Immature natural killer cell (primary cell): ENCODE data around the gene APMAP. TPM values are rescaled to one million over a fixed set of nuclear protein-coding genes. Genes with fewer than 3 reads are reported as not detected.
A peak's percentile ranks its signal among the peaks of the same experiment; 100 is the strongest.
"Not testable (repeated sequence)": the region's sequence is repeated elsewhere in the genome, so short reads cannot be mapped to it uniquely, and the experiment has no call there.

ENCODE experiments used
- DNase-seq, 3 donors: peaks; one replicate each; pipeline ENCODE4 v3.0.0; 2022; ENCODE audit warnings: mixed read lengths in 1 of 3
- H3K27ac Mint-ChIP-seq, 6 donors: one replicate each; pipeline ENCODE4 v1.8.0; 2020; ENCODE audit warnings: mixed read lengths in 6 of 6, mild to moderate bottlenecking in 5 of 6, inconsistent platforms in 4 of 6, moderate library complexity in 3 of 6
- H3K27me3 Mint-ChIP-seq, 3 donors: one replicate each; pipeline ENCODE4 v1.8.0; 2020 to 2021; ENCODE audit warnings: low read depth in 3 of 3, mild to moderate bottlenecking in 3 of 3, mixed read lengths in 3 of 3, moderate library complexity in 3 of 3, inconsistent platforms in 1 of 3
- H3K36me3 Mint-ChIP-seq, 3 donors: one replicate each; pipeline ENCODE4 v1.8.0; 2020; ENCODE audit warnings: mixed read lengths in 3 of 3, inconsistent platforms in 2 of 3, mild to moderate bottlenecking in 2 of 3
- H3K4me1 Mint-ChIP-seq, 2 donors: one replicate each; pipeline ENCODE4 v1.8.0; 2020; ENCODE audit warnings: inconsistent platforms in 2 of 2, mild to moderate bottlenecking in 2 of 2, mixed read lengths in 2 of 2, moderate library complexity in 1 of 2
- H3K4me3 Mint-ChIP-seq, 5 donors: one replicate each; pipeline ENCODE4 v1.8.0; 2020; ENCODE audit warnings: mild to moderate bottlenecking in 5 of 5, mixed read lengths in 5 of 5, inconsistent platforms in 3 of 5, moderate library complexity in 3 of 5
- H3K9me3 Mint-ChIP-seq, 6 donors: one replicate each; pipeline ENCODE4 v1.8.0; 2020; ENCODE audit warnings: mild to moderate bottlenecking in 6 of 6, mixed read lengths in 6 of 6, inconsistent platforms in 4 of 6, moderate library complexity in 3 of 6
- polyA plus RNA-seq, 3 donors: library from polyadenylated mRNA; unstranded; fragments of 300-500 nt; fragmentation: Illumina TruSeq; gene quantifications; one replicate each; pipeline ENCODE4 v1.2.3, GENCODE V29; 2021

APMAP gene
- polyA plus RNA-seq, 3 donors from 2014 or later = 649 to 1,111 (median 667) TPM

DNA sequence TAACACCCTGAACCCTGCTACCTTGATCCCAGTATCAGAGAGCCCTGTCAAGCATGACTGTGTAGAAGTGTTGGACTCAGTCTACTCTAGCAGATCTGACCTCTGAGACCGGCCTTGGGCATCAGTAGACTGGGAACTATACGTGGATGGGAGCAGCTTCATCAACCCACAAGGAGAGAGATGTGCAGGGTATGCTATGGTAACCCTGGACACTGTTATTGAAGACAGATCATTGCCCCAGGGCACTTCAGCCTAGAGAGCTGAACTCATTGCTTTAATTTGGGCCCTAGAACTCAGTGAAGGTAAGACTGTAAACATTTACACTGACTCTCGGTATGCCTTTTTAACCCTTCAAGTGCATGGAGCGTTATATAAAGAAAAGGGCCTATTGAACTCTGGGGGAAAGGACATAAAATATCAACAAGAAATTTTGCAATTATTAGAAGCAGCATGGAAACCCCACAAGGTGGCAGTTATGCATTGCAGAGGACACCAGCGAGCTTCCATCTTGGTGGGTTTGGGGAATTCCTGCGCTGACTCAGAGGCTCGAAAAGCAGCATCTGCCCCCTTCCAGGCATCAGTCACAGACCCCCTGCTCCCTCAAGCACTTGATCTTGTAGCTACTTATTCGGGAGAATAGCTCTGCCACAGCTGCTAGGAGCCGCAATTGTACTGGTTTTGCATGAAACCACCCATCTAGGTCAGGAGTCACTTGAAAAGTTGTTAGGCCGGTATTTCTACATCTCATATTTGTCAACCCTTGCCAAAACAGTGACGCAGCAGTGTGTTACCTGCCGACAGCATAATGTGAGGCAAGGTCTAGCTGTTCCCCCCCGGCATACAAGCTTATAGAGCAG is 62.5 kb downstream of the APMAP start:
- Mint-ChIP-seq H3K4me3 (peak overlapping the region in 4 of 5 donors; percentile 45 to 76 (median 64)), H3K4me1 (peaks cover 41 to 42% of the 10 kb centered on the region in 2 donors), H3K27ac (peak overlapping the region; percentile 77 to 97 (median 91))
- not testable (repeated sequence) for H3K9me3 Mint-ChIP-seq, H3K27me3 Mint-ChIP-seq, H3K36me3 Mint-ChIP-seq
- peak; percentile 33 to 59 (median 40) for DNase-seq

DNA sequence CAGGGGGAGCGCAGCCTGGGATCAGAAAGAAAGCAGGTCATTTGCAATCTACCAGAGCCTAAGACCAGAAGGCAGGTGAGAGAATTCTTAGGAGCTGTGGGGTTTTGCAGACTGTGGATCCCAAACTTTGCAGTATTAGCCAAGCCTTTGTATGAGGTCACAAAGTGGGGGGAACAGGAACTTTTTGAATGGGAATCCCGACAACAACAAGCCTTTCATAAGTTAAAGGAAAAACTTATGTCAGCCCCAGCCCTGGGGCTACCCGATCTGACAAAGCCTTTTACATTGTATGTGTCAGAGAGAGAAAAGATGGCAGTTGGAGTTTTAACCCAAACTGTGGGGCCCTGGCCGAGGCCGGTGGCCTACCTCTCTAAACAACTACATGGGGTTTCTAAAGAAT is 63.3 kb downstream of the APMAP start:
- not testable (repeated sequence) for H3K4me3 Mint-ChIP-seq, H3K9me3 Mint-ChIP-seq
- H3K27ac Mint-ChIP-seq = peak overlapping the region in 3 of 6 donors; percentile 29 to 77 (median 69)

DNA sequence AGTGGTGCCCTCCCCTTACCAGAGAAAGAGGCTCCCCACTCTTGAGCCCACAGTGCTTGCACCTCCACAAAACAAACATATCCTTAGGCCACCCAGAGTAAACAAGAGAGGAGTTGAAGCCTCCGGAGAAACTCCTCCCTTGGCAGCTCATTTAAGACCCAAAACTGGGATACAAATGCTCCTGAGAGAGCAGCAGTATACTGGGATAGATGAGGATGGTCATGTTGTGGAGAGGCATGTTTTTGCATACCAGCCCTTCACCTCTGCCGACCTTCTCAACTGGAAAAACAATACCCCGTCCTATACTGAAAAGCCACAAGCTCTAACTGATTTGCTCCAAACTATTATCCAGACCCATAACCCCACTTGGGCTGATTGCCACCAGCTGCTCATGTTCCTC is 71.8 kb downstream of the APMAP start:
- H3K4me1 Mint-ChIP-seq, H3K27ac Mint-ChIP-seq, H3K9me3 Mint-ChIP-seq, H3K27me3 Mint-ChIP-seq, H3K36me3 Mint-ChIP-seq, DNase-seq, H3K4me3 Mint-ChIP-seq: not testable (repeated sequence)

More for the DNA sequence above, 63.3 kb downstream of the APMAP start:
- not testable (repeated sequence) for H3K27me3 Mint-ChIP-seq, DNase-seq, H3K36me3 Mint-ChIP-seq
- H3K4me1 Mint-ChIP-seq = peaks cover 36 to 41% of the 10 kb centered on the region in 2 donors

DNA sequence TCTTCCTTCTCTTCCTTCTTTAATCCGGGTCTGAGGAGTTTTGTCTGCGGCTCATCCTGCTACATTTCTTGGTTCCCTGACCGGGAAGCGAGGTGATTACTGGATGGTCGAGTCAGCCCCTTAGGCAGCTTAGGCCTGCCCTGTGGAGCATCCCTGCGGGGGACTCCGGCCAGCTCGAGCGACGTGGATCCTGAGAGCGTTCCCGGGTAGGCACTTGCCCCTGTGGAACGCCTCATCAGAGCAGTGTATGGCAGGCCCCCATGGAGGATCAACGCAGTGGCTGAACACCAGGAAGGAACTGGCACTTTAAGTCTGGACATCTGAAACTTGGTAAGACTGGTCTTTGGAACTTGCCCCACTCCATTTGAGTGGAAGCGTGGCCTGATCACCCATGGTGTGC is 72.9 kb downstream of the APMAP start:
- H3K4me1 Mint-ChIP-seq, H3K9me3 Mint-ChIP-seq, H3K27ac Mint-ChIP-seq, DNase-seq, H3K27me3 Mint-ChIP-seq, H3K36me3 Mint-ChIP-seq, H3K4me3 Mint-ChIP-seq: not testable (repeated sequence)

DNA sequence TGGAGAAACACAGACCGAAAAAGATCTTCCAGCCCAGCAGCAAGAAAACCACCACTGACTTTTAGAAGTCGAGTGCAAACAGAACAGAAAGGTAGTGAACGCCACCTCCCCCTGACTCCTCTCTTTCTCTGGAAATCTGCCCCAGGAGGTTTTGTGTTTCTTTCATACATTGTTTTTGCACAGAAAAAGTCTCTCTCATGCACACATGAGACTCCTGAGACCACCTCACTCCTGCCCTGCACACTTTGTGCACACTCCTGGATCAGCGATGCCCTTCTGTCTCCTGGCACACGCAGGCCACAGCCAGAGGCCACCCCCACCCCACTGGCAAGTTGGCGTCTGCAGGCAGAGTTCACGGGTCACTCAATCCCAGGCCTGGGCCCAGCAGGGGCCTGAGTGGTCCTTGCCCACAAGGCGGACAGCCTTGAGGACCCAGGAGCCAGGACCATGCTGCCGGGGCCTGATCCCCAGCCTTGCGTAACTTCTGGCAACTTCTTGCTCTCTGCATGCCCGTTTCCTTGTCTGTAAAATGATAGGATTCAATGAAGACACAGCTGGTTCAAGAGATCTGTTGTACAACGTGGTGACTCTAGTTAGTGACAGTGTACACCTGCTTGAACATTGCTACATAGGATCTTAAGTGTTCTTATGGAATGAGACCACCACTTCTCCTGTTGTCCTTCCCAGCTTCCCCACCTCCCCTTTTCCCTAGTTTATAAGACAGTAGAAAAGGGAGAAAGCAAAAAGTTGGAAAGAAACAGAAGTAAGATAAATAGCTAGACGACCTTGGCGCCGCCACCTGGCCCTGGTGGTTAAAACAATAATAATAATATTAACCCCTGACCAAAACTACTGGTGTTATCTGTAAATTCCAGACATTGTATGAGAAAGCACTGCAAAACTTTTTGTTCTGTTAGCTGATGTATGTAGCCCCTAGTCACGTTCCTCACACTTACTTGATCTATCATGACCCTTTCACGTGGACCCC is 73.7 kb downstream of the APMAP start:
- Mint-ChIP-seq H3K4me3 (peak overlapping the region in 2 of 5 donors; percentile 36 to 55), H3K27me3 (peaks cover 1 to 6% (median 5%) of the 10 kb centered on the region in 3 donors), H3K4me1 (peaks cover 6 to 9% of the 10 kb centered on the region in 2 donors), H3K27ac (peak overlapping the region in 2 of 6 donors; percentile 71 to 76), H3K36me3 (peaks cover 0 to 5% (median 0%) of the 10 kb centered on the region in 3 donors), H3K9me3 (no peaks in the 10 kb centered on the region)
- no peak for DNase-seq

DNA sequence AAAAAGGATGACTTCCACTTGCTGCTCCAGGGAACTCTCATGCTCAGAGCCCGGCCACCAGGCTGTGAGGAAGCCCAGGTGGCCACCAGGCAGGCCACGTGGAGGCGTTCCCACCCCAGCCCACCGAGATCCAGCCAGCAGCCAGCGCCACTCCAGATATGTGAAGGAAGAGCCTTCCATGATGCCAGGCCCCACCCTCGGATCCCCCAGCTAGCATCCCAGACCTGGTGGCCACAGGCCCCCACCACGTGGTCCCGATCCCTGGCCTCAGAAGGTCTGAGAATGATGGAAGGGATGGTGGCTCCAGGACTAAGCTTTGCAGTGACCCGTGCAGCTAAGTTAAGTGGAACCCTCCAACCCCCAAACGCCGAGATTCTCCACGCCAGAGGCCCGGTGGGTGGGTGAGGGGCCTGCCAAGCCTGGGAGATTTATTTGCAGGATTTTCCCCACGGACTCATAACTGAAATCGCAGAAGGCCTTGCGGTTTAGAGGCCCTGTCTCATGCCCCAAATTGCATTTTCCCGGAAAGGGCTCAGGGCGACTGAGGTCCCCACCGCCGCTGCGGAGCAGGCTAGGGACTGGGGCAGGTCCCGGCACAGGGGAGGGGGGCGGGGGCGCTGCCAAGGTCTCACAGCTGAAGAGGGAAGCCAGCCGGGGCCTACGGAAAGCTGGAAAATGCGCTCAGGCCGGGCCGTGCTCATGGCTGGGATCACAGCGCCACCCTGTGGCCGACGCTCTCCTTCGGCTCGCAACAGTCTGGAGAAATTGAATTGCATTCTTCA is 74.6 kb downstream of the APMAP start:
- Mint-ChIP-seq H3K4me1 (peaks cover 6 to 9% of the 10 kb centered on the region in 2 donors), H3K27me3 (peaks cover 3 to 6% (median 5%) of the 10 kb centered on the region in 3 donors), H3K4me3 (peak overlapping the region in 4 of 5 donors; percentile 18 to 55 (median 31)), H3K36me3 (peaks cover 0 to 5% (median 0%) of the 10 kb centered on the region in 3 donors), H3K9me3 (no peaks in the 10 kb centered on the region), H3K27ac (peak overlapping the region in 3 of 6 donors; percentile 36 to 76 (median 71))
- peak; percentile 41 to 55 (median 52) for DNase-seq

DNA sequence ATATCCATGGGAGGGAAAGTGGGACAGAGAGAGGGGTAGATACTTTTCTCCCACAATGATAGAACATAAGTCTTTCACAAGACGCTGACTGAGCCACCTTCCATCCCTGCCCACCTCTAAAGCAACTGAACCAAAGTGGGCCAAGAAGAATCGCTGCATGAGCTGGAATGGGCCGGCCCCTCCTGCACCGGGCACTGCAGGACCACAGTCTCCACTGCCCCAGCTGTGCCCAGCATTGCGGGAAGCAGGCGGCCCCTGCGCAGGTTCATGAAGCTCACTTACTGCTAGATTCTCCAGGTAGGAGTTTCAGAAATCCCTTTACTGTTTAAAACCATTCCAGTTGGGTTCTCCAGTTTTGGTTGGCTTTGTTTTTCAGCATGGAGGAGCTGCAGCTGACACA is 75.5 kb downstream of the APMAP start:
- no peaks in the 10 kb centered on the region for H3K9me3 Mint-ChIP-seq
- peaks cover 3 to 6% (median 5%) of the 10 kb centered on the region in 3 donors for H3K27me3 Mint-ChIP-seq
- H3K4me1 Mint-ChIP-seq = peaks cover 6 to 9% of the 10 kb centered on the region in 2 donors
- no peak overlapping the region for H3K4me3 Mint-ChIP-seq
- no peak overlapping the region for H3K27ac Mint-ChIP-seq
- no peak for DNase-seq
- H3K36me3 Mint-ChIP-seq = peaks cover 0 to 5% (median 0%) of the 10 kb centered on the region in 3 donors

DNA sequence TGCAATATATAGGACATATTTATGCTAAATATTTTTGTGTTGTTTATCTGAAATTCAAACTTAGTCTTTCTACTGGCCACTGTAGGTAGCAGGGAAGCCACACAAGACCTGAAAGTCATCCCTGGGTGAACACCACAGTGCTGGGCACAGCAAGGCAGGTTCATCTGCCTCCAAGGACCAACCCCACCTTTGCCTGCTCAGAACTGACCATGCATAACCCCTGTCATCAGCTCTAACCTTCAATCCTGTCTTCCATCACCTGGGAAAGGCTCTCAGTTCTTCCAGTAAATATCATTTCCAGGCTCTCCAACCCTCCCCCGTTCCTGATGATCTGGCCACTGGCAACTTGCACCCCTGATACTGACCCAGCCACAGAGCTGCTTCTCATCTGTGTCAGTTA is 76.1 kb downstream of the APMAP start:
- Mint-ChIP-seq H3K4me1 (peaks cover 6 to 9% of the 10 kb centered on the region in 2 donors), H3K4me3 (no peak overlapping the region), H3K27ac (peak overlapping the region in 2 of 6 donors; percentile 45), H3K36me3 (peaks cover 0 to 5% (median 0%) of the 10 kb centered on the region in 3 donors), H3K9me3 (no peaks in the 10 kb centered on the region), H3K27me3 (peaks cover 4 to 6% (median 5%) of the 10 kb centered on the region in 3 donors)
- DNase-seq = no peak

DNA sequence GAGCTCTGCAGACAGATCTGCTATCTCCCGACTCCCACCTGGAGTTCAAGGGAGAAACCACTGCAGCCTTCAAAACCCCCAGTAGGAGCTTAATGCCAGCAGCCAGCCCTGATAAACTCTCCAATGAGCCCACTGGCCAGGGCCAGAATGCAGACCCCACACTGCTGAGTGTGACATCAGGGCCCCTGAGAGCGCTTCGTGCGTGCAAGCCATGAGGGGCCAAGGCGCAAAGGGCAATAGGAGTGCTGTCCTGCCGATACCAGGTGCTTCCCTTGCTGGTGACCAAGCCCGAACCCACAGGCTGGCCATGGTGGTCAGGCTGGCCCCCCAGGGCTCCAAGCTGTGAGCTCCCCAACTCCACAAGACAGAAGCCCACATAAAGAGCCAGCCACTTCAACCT is 76.7 kb downstream of the APMAP start:
- Mint-ChIP-seq H3K9me3 (no peaks in the 10 kb centered on the region), H3K4me3 (no peak overlapping the region), H3K4me1 (peaks cover 6 to 9% of the 10 kb centered on the region in 2 donors), H3K36me3 (peaks cover 0 to under 1% (median 0%) of the 10 kb centered on the region in 3 donors), H3K27me3 (peaks cover 3 to 4% (median 4%) of the 10 kb centered on the region in 3 donors), H3K27ac (no peak overlapping the region)
- DNase-seq = no peak

DNA sequence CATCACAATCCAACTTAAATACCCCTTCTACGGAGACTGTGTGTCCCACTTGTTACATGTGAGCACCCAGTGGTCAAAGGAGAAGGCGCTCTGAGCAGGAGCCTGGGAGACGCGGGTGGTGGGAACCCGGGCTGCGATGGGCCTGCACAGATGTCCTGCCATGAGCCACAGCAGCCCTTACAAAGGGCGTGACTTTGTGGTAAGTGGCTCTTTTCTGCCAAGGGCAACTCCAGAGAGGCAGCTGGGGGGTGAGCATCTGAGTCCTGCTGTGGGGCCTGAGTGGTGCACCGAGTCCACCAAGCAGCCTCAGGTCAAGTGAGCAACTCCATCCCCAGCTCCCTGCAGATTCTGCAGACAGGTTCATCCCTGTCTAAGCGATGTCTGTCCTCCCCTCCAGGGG is 77.1 kb downstream of the APMAP start:
- no peak for DNase-seq
- peaks cover 6 to 9% of the 10 kb centered on the region in 2 donors for H3K4me1 Mint-ChIP-seq
- H3K27ac Mint-ChIP-seq = peak overlapping the region in 1 of 6 donors; percentile 15
- no peaks in the 10 kb centered on the region for H3K9me3 Mint-ChIP-seq
- no peaks in the 10 kb centered on the region for H3K36me3 Mint-ChIP-seq
- H3K27me3 Mint-ChIP-seq = peaks cover 3 to 4% (median 4%) of the 10 kb centered on the region in 3 donors
- H3K4me3 Mint-ChIP-seq = no peak overlapping the region

DNA sequence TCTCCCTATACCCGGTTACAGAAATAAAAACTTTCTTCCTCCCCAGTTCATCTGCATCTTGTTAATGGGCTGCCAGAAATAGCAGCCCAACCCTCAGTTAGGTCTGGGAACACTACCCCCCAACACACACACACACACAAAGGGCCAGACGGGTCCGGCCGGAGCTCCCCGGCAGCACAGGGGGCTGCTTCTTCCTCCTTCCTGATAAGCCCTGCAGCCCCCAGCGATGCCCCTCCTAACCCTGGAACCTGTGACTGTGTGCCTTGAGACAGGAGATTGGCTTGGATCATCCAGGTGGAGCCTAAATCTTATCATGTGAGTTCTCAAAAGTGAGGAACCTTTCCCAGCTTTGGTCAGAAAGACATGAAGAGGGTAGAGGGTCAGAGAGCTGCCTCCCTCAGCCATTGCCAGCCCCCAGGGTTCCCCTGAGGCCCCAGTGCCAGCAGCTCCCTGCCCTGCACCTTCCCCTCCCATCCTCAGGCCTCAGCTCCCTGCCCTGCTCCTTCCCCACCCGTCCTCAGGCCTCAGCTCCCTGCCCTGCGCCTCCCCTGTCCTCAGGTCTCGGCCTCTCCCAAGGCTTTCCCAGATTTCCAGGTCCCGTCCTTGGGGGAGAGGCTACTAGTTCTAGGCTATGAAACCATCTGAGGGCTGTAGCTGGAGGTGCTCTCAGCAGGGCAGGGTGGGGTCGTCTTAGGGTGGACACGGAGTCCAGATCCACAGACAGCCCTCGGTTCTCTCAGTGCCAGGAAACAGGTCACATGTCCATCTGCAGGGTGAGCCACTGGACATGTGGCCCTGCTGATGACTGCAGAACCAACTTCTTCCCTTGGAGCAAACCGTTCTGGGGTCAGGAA is 77.9 kb downstream of the APMAP start:
- H3K4me3 Mint-ChIP-seq = no peak overlapping the region
- no peaks in the 10 kb centered on the region for H3K36me3 Mint-ChIP-seq
- H3K27ac Mint-ChIP-seq = no peak overlapping the region
- peaks cover 3 to 4% (median 4%) of the 10 kb centered on the region in 3 donors for H3K27me3 Mint-ChIP-seq
- DNase-seq = no peak
- no peaks in the 10 kb centered on the region for H3K9me3 Mint-ChIP-seq
- H3K4me1 Mint-ChIP-seq = peaks cover 6 to 9% of the 10 kb centered on the region in 2 donors

DNA sequence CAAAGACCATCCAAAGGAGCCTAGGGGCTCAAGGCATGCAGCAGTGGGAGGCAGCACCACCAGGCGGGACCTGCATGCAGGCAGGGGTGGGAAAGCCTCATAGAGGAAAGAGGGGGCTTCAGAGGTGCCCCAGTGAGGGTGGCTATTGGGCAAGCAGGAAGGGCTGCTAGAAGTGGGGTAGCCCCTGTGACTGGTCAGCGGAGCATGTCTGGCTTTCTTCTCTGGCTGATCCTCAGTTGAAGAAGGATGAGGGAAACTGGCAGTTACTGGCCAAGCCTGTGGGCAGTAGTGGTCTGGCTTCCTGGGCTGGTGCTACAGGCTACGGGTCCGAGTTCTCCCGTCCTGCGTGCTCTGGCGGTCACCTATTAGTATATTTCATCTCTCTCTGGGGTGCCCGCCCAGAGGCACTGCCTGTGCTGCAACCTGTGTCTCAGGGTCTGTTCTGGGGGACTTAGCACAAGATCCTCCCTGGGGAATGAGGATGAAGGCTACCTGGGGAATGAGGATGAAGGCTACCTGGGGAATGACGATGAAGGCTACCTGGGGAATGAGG is 79.4 kb downstream of the APMAP start:
- peaks cover 0 to 3% (median 3%) of the 10 kb centered on the region in 3 donors for H3K27me3 Mint-ChIP-seq
- H3K27ac Mint-ChIP-seq = no peak overlapping the region
- peaks cover 0 to under 1% of the 10 kb centered on the region in 2 donors for H3K4me1 Mint-ChIP-seq
- H3K4me3 Mint-ChIP-seq = no peak overlapping the region
- no peak for DNase-seq
- peaks cover 0 to 1% (median under 1%) of the 10 kb centered on the region in 3 donors for H3K36me3 Mint-ChIP-seq
- peaks cover 0 to 3% (median under 1%) of the 10 kb centered on the region in 6 donors for H3K9me3 Mint-ChIP-seq
